GM04503 (cell line): ENCODE results near the gene ZNF628.
"Not testable (repeated sequence)": the region's sequence is repeated elsewhere in the genome, so short reads cannot be mapped to it uniquely, and the experiment has no call there.

Source experiments
- DNase-seq: peaks from one replicate; pipeline ENCODE4 v3.0.0-alpha.2; 2012; ENCODE audit warnings: low read depth

Gene ZNF628

DNA sequence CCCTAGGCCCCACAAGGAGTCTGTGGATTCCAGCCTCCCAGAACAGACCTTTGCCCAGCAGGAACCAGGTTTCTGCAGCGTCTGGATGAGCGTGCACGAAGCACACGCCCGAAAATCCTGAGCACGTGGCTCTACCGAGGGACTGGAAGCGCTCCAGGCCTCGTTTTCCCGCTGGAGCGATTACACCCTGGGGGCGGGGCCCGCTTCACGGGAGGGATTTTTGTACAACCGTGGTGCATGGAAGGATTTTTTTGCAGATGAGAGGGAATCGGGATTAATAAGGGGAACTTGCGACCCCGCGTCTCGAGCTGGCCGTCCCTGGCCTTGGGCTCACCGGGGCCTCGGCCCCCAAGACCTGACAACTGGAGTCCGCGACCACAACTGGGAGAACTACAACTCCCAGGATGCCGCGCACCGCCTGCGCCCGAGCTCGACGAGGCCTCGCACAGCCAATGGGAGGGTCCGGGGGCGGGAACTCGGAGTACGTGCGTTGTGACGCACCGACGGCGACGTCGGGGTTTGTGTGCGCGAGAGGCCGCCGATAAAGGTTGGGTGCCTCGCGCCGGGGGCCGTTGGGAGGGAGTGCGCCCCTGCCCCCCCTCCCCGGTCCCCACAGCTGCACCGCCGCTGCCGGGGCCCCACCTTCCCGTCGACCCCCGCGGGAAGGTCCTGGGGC is at the start of gene ZNF628:
TSS of gene ZNF628 (plus strand) at position 518 of the 676 bp plus-strand sequence. CDS start 3,294 bp downstream, outside the sequence.
- peak; percentile 81 for DNase-seq

DNA sequence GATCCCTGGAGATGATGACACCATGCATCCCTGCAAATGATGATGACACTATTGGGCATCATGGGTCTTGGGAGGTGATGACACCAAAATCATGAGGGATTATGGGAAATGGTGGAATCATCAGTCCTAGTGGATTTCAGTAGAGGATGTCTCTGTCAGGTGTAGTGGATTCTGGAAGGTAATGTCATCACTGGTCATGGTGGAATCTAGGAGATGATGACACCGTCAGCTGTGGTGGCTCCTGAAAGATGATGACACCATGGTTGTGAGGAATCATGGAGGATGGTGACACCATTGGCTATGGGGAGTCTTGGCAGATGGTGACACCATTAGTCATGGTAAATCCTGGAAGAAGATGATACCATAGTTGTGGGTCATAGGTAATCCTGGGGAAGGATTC is 45.2 kb upstream of the ZNF628 start:
- no peak for DNase-seq

DNA sequence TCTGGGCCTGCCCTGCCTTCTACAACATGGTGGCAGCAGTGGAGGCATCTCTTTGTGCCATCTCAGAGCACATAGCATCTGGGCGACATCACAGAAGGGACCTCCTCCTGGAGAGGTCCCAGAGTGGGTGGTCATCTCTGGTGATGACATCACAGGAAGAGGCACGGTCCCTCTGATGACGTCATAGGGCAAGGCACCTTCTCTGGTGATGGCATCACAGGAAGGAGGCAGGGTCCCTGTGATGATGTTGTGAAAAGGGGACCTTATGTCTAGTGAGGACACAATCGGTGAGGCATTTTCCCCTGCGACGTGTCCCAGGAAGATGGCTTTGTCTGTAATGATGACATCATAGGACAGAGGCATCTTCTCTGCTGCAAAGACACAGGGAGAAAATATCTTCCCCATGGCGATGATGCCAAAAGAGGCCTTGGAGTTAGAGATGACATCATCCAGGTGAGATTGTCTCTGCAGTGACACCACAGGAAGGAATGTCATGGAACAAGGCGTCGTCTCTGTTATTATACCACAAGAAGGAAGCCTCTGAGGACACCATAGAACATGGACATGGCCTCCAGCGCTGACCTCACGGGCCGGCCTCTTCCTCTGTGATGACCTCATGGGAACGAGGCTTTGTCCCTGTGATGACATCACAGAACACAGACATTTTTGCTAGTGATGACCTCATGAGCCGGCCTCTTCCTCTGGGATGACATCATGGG is 44.0 kb upstream of the ZNF628 start:
- DNase-seq: no peak

DNA sequence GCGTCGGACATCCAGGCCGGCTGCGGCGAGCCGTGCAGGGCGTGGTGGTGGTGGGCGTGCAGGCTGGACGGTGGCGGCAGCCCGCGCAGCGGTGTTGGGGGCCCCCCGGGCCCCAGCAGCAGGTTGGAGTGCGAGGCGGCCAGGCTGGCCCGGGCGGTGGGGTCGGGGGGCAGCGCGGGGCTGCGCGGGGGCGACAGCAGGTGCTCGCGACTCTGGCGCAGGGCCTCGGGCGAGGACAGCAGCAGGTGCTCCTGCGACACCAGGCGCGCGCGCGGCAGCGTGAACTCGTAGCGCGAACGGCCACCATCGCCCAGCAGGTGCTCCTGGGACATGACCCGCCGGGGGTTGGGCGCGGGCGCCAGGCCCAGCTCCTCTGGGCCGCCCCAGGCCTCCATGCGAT is 43.1 kb upstream of the ZNF628 start:
- no peak for DNase-seq

DNA sequence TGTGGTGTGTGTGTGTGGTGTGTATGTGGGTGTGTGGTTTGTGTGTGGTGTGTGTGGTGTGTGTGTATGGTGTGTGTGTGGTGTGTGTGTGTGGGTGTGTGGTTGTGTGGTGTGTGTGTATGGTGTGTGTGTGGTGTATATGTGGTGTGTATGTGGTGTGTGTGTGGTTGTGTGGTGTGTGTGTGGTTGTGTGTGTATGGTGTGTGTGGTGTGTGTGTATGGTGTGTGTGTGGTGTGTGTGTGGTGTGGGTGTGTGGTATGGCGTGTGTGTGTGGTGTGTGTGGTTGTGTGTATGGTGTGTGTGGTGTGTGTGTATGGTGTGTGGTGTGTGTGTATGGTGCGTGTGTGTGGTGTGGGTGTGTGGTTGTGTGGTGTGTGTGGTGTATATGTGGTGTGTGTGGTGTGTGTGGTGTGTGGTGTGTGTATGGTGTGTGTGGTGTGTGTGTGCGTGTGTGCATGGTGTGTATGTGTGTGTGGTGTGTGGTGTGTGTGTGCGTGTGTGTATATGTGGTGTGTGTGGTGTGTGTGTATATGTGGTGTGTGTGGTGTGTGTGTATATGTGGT is 42.0 kb upstream of the ZNF628 start:
- no peak for DNase-seq

DNA sequence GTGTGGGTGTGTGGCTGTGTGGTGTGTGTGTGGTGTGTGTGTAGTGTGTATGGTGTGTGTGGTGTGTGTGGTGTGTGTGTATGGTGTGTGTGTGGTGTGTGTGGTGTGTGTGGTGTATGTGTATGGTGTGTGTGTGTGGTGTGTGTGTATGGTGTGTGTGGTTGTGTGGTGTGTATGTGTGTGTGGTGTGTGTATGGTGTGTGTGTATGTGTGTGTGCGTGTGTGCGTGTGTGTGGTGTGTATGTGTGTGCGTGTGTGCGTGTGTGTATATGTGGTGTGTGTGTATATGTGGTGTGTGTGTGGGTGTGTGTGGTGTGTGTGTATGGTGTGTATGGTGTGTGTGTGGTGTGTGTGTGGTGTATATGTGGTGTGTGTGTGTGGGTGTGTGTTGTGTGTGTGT is 41.4 kb upstream of the ZNF628 start:
- DNase-seq: no peak

DNA sequence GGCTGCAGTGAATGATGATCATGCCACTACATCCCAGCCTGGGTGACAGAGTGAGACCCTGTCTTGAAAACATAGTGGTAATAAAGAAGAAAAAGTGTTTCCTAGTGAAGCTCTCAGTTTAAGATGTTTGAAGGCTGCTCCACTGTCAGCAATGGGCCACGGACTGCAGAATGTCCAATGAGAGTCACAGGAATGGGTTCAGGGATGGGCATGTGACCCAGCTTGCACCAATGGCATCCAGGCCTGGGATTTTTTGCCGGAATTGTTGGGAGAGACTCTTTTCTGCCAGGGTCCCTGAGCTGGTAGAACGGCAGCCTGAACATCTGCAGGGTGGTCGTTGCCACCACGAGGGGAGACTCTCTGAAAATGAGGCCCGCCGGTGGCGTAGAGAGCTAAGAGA is 39.6 kb upstream of the ZNF628 start:
- DNase-seq: no peak

DNA sequence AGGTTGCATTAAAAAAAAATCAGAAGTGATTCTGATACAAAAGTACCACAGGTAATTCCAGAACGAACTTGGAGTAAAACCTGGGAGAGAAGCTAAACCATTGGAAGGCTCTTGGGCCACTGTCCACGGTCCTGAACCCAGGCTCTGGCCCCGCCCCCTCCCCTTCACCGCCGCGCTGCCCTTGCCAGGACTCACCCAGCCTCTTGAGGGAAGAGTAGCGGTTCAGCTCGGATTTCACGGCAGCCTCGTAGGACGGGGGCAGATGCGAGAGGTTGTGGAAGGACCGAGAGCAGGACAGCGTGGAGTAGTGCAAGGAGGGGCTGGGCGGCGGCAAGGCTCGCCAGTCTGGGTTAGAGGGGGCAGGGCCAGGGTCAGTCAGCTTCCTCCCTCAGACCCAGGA is 39.0 kb upstream of the ZNF628 start:
- no peak for DNase-seq

DNA sequence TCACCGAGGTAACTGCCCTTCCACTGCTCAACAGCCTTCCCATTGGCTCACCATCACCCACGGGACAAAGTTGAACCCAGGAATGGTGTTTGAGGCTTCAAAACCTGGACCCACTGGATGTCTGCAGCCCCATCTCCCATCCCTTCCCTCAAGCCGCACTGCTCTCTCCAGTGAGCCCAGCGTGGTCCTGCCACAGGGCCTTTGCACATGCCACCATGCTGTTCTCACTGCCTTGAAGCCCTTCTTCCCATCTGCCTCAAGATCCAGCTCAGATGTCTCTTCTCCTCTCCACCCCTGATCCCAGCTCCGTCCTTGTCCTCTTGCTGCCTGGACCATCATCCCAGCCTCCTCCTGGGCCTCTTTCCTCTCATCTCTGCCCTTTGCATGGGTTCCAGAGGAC is 37.4 kb upstream of the ZNF628 start:
- no peak for DNase-seq

DNA sequence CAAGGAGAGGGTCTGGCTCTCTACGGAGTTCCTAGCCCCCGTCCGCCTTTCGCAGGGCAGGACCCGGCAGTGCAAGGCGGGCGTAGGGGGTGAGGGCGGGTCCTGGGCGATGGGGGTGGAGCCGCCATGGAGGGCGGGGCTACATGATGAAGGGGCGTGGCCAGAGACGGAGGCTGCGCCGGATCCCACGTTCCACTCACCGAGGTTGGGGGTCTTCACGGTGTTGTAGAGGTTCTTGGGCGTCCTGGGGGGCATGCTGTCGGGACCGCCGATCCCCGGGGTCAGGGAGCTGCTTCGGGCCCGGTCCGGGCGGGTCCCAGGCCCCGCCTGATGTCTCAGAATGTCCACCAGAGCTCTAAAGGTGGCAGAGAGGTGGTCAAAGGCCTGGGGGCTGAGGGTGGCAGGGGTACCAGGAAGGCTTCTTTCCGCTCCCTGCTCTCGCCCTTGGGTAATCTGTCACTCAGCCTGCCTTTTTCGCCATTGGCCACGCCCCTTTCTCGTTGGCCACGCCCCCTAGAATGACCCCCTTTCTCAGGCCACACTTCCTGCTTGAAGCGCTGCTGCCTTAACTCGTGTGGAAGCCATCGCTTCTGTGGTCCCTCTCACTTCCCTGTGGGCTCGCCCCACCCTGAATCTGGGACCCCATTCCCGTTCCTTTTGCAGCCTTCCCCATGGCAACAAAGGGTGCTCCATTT is 35.9 kb upstream of the ZNF628 start:
- DNase-seq: no peak

DNA sequence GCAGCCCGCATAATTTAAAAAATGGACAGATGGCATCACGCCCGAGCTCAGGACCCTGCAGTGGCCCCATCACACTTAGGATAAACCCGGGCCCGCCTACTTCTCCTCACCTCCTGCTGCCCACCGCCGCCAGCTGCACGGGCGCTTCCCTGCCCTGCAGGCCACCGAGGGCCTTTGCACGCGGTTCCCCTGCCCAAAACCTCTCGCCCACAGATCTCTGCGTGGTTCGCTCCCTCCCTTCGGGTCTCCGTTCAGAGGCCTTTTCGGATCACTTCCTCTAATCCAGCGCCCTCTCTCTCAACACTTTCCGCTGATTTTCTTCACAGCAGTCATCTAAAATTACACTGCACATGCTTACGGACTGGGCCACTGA is 35.1 kb upstream of the ZNF628 start:
- DNase-seq: no peak

DNA sequence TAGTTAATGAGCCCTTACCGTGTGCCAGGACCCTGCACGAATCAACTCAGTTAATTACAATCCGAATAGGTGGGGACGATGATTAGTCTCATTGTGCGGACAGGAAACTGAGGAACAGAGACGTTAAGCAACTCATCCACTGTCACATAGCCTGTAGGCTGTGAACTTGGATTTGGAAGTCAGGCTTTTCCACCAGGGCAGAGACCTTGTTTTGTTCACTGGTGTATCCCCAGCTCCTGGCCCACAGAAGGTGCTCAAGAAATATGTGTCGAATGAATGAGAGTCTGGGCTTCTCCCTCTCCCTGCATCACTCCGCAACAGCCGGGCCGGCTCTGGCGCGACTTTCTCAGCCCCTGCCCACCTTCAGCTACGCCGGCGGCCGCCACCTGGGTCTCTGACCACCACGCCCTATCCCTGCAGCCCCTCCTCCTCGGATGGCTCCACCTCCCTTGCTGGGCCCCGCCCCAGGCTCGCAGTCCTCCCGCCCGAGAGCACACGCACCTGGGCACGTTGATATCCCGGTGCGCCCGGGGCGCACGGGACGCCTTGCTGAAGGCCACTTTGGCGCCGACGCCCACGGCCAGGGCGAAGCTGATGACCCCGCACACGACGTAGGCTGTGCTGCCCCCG is 34.6 kb upstream of the ZNF628 start:
- no peak for DNase-seq

DNA sequence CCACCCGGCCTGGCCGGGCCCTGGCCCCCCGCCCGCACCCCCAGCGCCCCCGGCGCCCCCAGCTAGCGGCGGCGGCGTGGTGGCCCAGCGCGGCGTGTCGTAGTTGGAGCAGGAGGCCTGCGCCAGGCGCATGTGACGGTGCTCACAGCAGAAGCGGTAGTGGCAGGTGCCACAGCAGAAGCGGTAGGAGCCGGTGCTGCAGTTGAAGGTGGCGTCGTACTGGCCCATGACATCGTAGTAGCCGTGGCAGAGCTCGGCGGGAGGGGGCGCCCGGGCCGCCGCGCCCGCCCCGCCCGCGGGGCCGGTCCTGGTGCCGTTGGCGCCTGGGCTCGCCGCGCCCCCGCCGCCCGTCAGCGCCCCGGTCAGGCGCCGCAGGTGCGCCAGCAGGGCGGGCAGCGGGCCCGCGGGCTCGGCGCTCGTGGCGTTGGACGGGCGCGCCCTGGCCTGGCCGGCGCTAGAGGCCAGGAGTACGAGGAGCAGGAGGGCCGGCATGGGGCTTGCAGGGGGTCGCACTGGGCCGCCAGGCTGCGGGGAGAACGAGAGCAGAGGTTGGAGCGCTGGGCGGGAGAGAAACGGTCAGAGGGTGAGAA is 34.0 kb upstream of the ZNF628 start:
- DNase-seq: no peak

DNA sequence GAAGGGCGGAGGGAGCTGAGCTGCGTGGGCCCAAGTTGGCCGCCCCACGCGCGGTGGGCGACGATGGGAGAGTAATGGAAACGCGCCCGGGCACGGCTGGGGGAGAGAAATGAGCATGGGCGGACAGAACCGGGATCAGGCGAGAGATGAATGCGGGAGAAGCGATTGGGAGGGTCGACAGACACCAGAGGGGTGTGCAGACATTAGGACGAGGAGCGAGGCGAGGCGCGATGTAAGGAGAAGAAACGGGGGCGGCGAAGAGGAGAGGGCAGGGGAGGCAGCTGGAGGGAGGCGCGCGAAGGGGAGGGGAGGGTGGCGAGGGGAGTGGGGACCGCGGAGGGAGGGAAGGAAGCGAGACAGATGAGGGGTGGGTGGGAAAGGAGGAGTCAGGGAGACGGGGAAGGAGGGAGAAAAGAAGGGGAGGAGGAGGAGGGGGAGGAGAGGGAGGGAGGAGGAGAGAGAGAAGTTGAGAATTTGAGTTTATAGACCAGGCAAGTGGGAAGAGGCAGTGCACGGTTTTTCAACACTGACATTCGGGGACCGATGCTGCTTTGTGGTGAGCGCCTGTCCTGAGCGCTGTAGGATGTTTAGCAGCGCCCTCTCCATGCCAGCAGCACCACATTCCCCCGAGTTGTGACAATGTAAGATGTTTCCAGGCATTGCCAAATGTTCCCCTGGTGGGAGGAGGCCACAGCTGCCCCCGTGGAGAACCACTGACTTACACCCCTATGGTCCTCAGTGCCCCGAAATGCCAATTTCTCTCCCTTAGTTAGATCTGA is 33.2 kb upstream of the ZNF628 start, which contains the start of gene SHISA7:
TSS of gene SHISA7 (minus strand) at position 256 of the 779 bp plus-strand sequence. CDS start 437 bp downstream, outside the sequence.
- DNase-seq: no peak

DNA sequence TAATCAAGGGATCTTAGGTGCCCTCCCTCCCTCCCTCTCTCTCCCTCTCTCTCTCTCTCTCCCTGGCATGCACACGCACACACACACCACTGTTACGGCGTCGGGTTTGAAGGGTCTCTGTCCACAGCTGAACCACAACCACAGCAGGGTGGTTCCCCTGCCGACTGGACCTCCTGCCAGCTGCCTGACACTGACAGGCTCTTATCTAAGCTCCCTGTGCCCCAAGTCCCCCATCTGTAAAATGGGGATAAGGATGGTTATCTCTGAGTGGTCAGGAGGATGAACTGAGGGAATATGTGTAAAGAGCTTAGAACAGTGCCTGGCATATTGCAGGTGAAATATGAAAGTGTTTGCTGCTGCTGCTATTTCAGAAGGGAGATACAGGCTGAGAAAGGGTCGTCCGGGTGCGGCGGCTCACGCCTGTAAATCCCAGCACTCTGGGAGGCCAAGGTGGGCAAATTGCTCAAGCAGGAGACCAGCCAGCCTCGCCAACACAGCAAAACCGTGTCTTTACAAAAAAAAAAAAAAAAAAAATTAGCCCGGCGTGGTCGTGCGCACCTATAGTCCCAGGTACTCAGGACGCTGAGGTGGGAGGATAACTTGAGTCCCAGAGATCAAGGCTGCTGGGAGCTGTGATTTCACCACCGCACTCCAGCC is 32.5 kb upstream of the ZNF628 start:
- DNase-seq: no peak

DNA sequence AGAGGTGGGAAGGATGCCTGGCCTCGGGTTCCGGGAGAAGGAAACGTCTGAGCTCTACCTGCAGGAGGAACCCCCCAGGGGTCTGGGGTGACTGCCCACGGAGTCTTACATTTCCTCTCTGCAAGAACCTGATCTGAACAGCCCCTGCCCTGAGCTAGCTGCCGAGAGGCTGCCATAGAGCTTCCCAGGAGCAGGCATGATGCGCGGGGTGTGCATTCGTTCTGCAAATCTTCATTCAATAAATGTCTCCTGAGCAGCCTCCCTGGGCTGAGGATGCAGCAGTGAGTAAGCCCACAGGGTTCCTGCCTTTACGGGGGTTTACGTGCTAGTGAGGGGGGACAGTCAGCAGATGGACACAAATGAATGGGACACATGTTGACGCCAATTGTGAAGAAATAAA is 31.8 kb upstream of the ZNF628 start:
- DNase-seq: no peak

DNA sequence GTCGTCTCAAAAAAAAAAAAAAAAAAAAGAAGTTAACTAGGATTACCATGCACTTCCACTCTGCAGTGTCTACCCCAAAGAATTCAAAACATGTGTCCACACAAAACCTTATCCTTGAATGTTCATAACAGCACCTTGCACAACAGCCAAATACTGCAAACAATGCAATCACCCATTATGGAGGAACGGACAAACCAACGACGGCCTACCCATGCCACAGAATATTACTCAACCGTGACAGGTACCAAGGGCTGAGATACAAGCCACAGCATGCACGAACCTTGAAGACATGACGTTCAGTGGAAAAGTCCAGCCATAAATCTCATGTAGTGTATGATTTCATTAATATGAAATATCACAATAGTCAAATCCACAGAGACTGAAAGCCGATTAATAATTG is 30.4 kb upstream of the ZNF628 start:
- DNase-seq: no peak

DNA sequence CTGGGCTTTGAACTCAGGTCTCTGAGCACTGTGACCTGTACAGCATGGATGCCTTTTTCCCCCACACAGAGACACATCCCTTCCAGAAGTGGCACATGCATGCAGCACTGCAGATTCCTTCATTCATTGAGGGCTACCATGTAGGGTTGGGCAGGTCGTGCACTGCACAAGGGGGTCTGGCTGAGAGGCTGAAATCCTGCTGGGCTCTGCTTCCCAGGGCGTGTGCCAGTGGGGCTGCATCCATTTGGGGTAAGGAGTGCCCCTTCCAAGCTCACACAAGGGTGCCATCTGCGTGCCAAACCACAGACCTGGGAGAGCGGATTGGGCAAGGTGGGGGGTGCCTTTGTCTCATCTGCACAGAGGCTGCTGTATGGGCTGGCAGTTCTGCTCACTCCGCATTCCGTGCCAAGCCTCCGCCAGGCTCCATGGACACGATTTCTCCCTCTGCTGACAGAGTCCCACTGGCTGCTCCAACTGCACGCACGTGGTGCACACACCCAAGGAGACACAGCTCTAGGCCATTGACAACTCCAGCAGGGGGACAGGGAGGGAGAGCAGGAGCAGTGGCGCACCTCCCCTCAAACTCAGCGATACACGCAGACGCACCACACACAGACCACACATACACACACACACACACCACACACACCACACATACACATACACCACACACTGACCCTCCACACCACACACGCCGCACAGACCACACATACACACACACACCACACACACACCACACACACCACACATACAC is 28.8 kb upstream of the ZNF628 start:
- DNase-seq: no peak

DNA sequence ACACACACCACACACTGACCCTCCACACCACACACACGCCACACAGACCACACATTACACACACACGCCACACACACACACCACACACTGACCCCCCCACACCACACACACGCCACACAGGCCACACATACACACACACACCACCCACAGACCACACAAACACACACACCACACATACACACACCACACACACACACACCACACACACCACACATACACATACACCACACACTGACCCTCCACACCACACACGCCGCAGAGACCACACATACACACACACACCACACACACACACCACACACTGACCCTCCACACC is 28.3 kb upstream of the ZNF628 start:
- DNase-seq: not testable (repeated sequence)

DNA sequence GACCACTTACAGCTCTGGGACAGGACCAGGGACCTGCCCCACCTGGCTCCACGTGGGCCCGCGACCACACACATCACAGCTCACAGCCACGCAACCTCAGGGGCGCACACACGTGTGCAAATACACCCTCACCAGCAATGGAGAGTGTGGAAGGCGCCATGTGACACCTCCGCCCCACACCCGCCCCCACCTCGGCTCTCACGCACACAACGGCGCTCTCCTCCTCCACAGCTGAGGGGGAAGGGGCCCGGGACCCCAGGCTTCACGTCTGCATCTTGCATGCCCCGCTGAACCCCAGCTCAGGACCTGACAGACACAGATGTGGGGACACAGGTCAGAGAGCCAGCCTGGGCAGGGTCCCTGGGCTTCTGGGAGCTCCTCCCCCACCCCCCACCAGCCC is 26.9 kb upstream of the ZNF628 start:
- no peak for DNase-seq
